WTC11 (cell line): ENCODE measurements around the gene CREB3. TPM values are rescaled to one million over a fixed set of nuclear protein-coding genes. Genes with fewer than 3 reads are reported as not detected.

Source experiments
- ATAC-seq: fragments of 200-7000 bp; cut with Tn5 transposase; 2 replicates; pipeline ENCODE4 v1.10.0; 2021; ENCODE audit warnings: mild to moderate bottlenecking, moderate library complexity
- CTCF ChIA-PET: fragments of 300-600 bp; sonication (Branson Sonifier 250); formaldehyde crosslinking; loops from one replicate; lab custom pipeline; 2021; ENCODE audit warnings: antibody characterized with exemption; lab: Charles Lee
- POLR2A ChIA-PET: fragments of 350-600 bp; sonication (Branson Sonifier 250); formaldehyde crosslinking; loops from one replicate; lab custom pipeline; 2021; ENCODE audit warnings: antibody characterized with exemption; lab: Charles Lee
- DNase-seq: peaks from one replicate; pipeline ENCODE4 v3.0.0; 2021; ENCODE audit warnings: low spot score
- H3K27ac Mint-ChIP-seq: 2 replicates; pipeline ENCODE4 v1.8.0; 2021; ENCODE audit warnings: mixed read lengths
- H3K27me3 Mint-ChIP-seq: 2 replicates; pipeline ENCODE4 v1.8.0; 2021; ENCODE audit warnings: low read depth, mild to moderate bottlenecking, moderate library complexity, mixed read lengths
- H3K36me3 Mint-ChIP-seq: 2 replicates; pipeline ENCODE4 v1.8.0; 2021; ENCODE audit warnings: mixed read lengths
- H3K4me1 Mint-ChIP-seq: 2 replicates; pipeline ENCODE4 v1.8.0; 2022; ENCODE audit warnings: mixed read lengths
- H3K4me3 Mint-ChIP-seq: 2 replicates; pipeline ENCODE4 v1.8.0; 2021; ENCODE audit warnings: mild to moderate bottlenecking, moderate library complexity, mixed read lengths
- H3K9me3 Mint-ChIP-seq: 2 replicates; pipeline ENCODE4 v1.8.0; 2021; ENCODE audit warnings: mixed read lengths
- CTCF ChIP-seq: fragments of 200-600 bp; IDR thresholded peaks from 2 replicates; pipeline ENCODE4 v1.8.0; 2022; ENCODE audit warnings: antibody characterized with exemption
- ETV6 ChIP-seq: sonication (generic); formaldehyde crosslinking; IDR thresholded peaks from 2 replicates; pipeline ENCODE4 v1.8.1; 2022; ENCODE audit warnings: mild to moderate bottlenecking, missing genetic modification reagents
- GTF2I ChIP-seq: fragments of 250-450 bp; sonication (Bioruptor Pico); conservative IDR thresholded peaks from 2 replicates; pipeline ENCODE4 v1.4.0; 2021; ENCODE audit warnings: mild to moderate bottlenecking
- NFYB ChIP-seq: sonication (generic); formaldehyde crosslinking; conservative IDR thresholded peaks from 2 replicates; pipeline ENCODE4 v1.8.0; 2022; ENCODE audit warnings: low read depth, missing genetic modification reagents
- OVOL2 ChIP-seq: fragments of 250-450 bp; sonication (Bioruptor Pico); IDR thresholded peaks from 2 replicates; pipeline ENCODE4 v1.9.0; 2021; ENCODE audit warnings: mild to moderate bottlenecking, borderline replicate concordance
- RORB ChIP-seq: fragments of 250-450 bp; sonication (Bioruptor Pico); IDR thresholded peaks from 2 replicates; pipeline ENCODE4 v1.9.0; 2021; ENCODE audit warnings: mild to moderate bottlenecking
- TCF7 ChIP-seq: sonication (generic); formaldehyde crosslinking; IDR thresholded peaks from 2 replicates; pipeline ENCODE4 v1.8.0; 2022; ENCODE audit warnings: mild to moderate bottlenecking, low read depth, missing genetic modification reagents, moderate library complexity
- TP53 ChIP-seq: sonication (generic); formaldehyde crosslinking; IDR thresholded peaks from 2 replicates; pipeline ENCODE4 v1.8.1; 2023; ENCODE audit warnings: mild to moderate bottlenecking, missing genetic modification reagents
- ZNF219 ChIP-seq: sonication (generic); formaldehyde crosslinking; IDR thresholded peaks from 2 replicates; pipeline ENCODE4 v1.8.0; 2023; ENCODE audit warnings: missing genetic modification reagents, mild to moderate bottlenecking, borderline replicate concordance
- ZNF425 ChIP-seq: fragments of 250-450 bp; sonication (Bioruptor Pico); conservative IDR thresholded peaks from 2 replicates; pipeline ENCODE4 v1.9.0; 2021; ENCODE audit warnings: mild to moderate bottlenecking
- ZSCAN18 ChIP-seq: fragments of 250-450 bp; sonication (Bioruptor Pico); IDR thresholded peaks from 2 replicates; pipeline ENCODE4 v2.1.2; 2022; ENCODE audit warnings: mild to moderate bottlenecking, moderate library complexity
- total RNA-seq: library from RNA; stranded (reverse); gene quantifications from 3 replicates; pipeline ENCODE4 v1.2.3, GENCODE V29; 2021
- TF ChIP-seq, protein P1 (sequence below): sonication (generic); formaldehyde crosslinking; IDR thresholded peaks from 2 replicates; pipeline ENCODE4 v1.8.1; 2022; ENCODE audit warnings: low read depth, mild to moderate bottlenecking, moderate library complexity, missing genetic modification reagents, borderline replicate concordance
- TF ChIP-seq, protein P2 (sequence below): sonication (generic); formaldehyde crosslinking; IDR thresholded peaks from 2 replicates; pipeline ENCODE4 v1.8.1; 2023; ENCODE audit warnings: mild to moderate bottlenecking, missing genetic modification reagents, borderline replicate concordance
- TF ChIP-seq, protein P3 (sequence below): sonication (generic); formaldehyde crosslinking; IDR thresholded peaks from 2 replicates; pipeline ENCODE4 v1.8.0; 2022; ENCODE audit warnings: missing genetic modification reagents

Gene CREB3
- total RNA-seq, 1 experiment from 2014 or later = 21.4 TPM

GRCh38 chr9:35687306-35687705 is 45.2 kb upstream of the CREB3 start (continued):
- no peak for TF ChIP-seq ZSCAN18 (CRISPR knock-in tag)
- TF ChIP-seq, protein P1, sequence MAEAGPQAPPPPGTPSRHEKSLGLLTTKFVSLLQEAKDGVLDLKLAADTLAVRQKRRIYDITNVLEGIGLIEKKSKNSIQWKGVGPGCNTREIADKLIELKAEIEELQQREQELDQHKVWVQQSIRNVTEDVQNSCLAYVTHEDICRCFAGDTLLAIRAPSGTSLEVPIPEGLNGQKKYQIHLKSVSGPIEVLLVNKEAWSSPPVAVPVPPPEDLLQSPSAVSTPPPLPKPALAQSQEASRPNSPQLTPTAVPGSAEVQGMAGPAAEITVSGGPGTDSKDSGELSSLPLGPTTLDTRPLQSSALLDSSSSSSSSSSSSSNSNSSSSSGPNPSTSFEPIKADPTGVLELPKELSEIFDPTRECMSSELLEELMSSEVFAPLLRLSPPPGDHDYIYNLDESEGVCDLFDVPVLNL = no peak
- no peak for TF ChIP-seq ZNF219 (CRISPR knock-in tag)
- TF ChIP-seq NFYB = no peak
- no peak for TF ChIP-seq TP53 (CRISPR knock-in tag)
- no peak for TF ChIP-seq TCF7
- TF ChIP-seq, protein P2, sequence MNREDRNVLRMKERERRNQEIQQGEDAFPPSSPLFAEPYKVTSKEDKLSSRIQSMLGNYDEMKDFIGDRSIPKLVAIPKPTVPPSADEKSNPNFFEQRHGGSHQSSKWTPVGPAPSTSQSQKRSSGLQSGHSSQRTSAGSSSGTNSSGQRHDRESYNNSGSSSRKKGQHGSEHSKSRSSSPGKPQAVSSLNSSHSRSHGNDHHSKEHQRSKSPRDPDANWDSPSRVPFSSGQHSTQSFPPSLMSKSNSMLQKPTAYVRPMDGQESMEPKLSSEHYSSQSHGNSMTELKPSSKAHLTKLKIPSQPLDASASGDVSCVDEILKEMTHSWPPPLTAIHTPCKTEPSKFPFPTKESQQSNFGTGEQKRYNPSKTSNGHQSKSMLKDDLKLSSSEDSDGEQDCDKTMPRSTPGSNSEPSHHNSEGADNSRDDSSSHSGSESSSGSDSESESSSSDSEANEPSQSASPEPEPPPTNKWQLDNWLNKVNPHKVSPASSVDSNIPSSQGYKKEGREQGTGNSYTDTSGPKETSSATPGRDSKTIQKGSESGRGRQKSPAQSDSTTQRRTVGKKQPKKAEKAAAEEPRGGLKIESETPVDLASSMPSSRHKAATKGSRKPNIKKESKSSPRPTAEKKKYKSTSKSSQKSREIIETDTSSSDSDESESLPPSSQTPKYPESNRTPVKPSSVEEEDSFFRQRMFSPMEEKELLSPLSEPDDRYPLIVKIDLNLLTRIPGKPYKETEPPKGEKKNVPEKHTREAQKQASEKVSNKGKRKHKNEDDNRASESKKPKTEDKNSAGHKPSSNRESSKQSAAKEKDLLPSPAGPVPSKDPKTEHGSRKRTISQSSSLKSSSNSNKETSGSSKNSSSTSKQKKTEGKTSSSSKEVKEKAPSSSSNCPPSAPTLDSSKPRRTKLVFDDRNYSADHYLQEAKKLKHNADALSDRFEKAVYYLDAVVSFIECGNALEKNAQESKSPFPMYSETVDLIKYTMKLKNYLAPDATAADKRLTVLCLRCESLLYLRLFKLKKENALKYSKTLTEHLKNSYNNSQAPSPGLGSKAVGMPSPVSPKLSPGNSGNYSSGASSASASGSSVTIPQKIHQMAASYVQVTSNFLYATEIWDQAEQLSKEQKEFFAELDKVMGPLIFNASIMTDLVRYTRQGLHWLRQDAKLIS (CRISPR knock-in tag) = no peak
- TF ChIP-seq ETV6 (CRISPR knock-in tag) = no peak
- TF ChIP-seq ZNF425 (CRISPR knock-in tag) = no peak
- TF ChIP-seq, protein P3, sequence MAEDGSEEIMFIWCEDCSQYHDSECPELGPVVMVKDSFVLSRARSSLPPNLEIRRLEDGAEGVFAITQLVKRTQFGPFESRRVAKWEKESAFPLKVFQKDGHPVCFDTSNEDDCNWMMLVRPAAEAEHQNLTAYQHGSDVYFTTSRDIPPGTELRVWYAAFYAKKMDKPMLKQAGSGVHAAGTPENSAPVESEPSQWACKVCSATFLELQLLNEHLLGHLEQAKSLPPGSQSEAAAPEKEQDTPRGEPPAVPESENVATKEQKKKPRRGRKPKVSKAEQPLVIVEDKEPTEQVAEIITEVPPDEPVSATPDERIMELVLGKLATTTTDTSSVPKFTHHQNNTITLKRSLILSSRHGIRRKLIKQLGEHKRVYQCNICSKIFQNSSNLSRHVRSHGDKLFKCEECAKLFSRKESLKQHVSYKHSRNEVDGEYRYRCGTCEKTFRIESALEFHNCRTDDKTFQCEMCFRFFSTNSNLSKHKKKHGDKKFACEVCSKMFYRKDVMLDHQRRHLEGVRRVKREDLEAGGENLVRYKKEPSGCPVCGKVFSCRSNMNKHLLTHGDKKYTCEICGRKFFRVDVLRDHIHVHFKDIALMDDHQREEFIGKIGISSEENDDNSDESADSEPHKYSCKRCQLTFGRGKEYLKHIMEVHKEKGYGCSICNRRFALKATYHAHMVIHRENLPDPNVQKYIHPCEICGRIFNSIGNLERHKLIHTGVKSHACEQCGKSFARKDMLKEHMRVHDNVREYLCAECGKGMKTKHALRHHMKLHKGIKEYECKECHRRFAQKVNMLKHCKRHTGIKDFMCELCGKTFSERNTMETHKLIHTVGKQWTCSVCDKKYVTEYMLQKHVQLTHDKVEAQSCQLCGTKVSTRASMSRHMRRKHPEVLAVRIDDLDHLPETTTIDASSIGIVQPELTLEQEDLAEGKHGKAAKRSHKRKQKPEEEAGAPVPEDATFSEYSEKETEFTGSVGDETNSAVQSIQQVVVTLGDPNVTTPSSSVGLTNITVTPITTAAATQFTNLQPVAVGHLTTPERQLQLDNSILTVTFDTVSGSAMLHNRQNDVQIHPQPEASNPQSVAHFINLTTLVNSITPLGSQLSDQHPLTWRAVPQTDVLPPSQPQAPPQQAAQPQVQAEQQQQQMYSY (CRISPR knock-in tag) = no peak

- ChIA-PET POLR2A (interaction anchor here (1.1 to 5.2 kb wide), 3 partner anchors 23 to 42 kb away, joined by 4 to 38 read pairs (median 4); partner anchors contain the start of genes ARHGEF39, CCDC107 and RMRP), CTCF (interaction anchor here (0.7 to 6.8 kb wide), 7 partner anchors 8 to 84 kb away, joined by 3 to 49 read pairs (median 18); partner anchors contain the start of genes ARHGEF39 and CCDC107)
- H3K27ac Mint-ChIP-seq = no peak overlapping the region
These were observed 44.4 kb upstream of the CREB3 start for GRCh38 chr9:35687972-35688557.

More at GRCh38 chr9:35687972-35688557, 44.4 kb upstream of the CREB3 start:
- TF ChIP-seq CTCF (no peak), RORB (CRISPR knock-in tag) (no peak), OVOL2 (CRISPR knock-in tag) (no peak), GTF2I (CRISPR knock-in tag) (no peak)
- ATAC-seq (no peak), DNase-seq (no peak)
- Mint-ChIP-seq H3K9me3 (no peaks in the 10 kb centered on the region), H3K27me3 (no peaks in the 10 kb centered on the region), H3K36me3 (peaks cover 30% of the 10 kb centered on the region), H3K4me1 (peaks cover 23% of the 10 kb centered on the region), H3K4me3 (peak overlapping the region; percentile 91)
